Inferior parietal cortex (tissue), 1 donor: Measurements from ENCODE around the gene EPB41L5.
A peak's percentile ranks its signal among the peaks of the same experiment; 100 is the strongest.

Experiments used
- DNase-seq: peaks from one replicate; pipeline ENCODE4 v3.0.0-alpha.2; 2016; ENCODE audit errors: extremely low spot score

The EPB41L5 gene

GRCh38 chr2:120199817-120200459, 187.1 kb downstream of the EPB41L5 start:
- peak; percentile 76 for DNase-seq

- DNase-seq: no peak
Measured at GRCh38 chr2:120203251-120204021, 190.6 kb downstream of the EPB41L5 start.

GRCh38 chr2:120204022-120204405, 191.1 kb downstream of the EPB41L5 start:
- DNase-seq: no peak

GRCh38 chr2:120204417-120204816, 191.5 kb downstream of the EPB41L5 start:
- no peak for DNase-seq

- DNase-seq: no peak
Measured at GRCh38 chr2:120204945-120205670, 192.2 kb downstream of the EPB41L5 start.

DNA sequence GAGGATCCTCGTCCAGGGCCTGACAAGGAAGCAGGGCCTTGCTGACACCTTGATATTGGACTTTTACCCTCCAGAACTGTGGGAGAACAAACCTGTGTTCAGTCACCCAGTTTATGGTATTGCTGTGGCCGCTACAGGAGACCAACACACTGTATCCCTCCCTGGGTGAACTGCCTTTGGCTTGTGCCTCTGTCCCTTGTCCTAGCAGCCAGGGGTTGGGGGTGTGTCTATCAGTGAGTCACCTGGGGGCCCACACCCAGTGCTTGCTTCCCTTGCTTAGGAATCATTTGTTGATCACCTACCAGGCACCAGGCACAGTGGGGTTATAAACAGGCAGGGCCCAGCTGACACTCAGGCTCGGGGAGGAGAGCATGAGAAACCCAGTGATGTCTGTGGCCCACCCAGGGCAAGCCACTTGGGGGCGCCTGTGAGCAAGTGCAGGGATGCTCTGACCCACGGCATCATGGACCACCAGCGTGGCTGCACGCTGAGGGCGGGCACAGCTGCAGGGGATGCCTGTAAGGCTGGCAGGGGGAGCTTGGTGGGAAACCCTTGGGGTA, 193.2 kb downstream of the EPB41L5 start:
- DNase-seq: no peak

GRCh38 chr2:120208381-120209353, 195.8 kb downstream of the EPB41L5 start:
- DNase-seq: no peak

DNA sequence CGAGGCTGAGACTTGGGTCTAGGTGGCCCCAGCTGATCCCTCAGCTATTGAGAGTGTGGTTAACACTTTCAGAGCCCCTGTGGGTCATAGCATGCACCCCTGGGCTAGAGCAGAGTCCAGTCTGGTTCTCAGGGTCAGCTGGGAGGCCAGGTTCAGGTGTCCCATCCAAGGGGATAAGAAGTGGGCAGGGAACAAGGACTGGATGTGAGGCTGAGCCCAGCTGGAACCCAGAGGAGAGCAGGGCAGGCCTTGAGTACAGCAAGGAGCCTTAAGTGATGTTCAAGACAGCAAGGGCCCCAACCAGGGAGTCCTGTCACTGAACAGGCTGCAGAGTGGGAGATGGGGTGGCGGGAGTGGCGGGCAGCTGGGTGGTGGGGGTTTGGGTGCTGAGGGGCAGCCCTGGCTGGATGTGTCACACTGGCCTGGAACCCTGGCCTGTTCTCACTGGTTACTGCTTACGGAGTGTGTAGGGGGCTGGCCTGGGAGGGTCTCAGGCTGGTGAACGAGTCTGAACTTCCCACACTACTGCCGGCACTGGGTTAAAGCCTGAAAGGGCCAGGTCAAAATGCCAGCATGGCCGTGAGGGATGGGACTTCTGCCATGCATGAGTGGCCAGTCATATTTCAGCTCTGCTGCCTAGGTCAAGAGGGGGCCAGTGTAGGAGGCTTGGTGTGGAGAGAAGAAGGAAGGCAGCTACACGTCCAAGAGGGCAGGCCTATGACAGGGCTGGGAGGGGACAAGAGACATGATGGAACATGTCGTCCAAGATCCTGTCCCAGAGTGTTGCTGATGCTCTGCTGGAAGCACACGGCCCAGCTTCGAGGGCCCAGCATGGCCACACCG, 196.8 kb downstream of the EPB41L5 start:
- no peak for DNase-seq

DNA sequence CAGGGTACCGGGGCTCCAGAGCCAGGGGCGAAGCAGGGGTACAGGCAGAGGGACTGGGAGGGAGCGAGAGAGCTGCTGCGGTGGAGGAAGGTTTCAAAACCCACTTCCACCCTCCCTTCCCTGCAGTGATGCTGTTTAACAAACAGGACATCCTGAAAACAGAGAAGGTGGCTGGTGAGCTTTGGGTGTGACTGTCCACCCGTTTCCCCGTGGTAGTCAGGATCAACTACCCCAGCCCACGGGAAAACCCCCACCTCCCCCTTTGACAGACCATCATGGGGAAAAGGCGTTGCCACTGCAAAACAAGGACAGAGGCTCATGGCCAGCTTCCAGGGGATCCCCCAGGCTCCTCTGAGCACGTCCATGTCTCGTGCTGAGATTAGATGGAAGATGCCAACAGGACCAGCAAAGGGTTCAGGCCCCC, 197.4 kb downstream of the EPB41L5 start:
- no peak for DNase-seq

- no peak for DNase-seq
Measured at GRCh38 chr2:120218181-120218580, 205.3 kb downstream of the EPB41L5 start.

DNA sequence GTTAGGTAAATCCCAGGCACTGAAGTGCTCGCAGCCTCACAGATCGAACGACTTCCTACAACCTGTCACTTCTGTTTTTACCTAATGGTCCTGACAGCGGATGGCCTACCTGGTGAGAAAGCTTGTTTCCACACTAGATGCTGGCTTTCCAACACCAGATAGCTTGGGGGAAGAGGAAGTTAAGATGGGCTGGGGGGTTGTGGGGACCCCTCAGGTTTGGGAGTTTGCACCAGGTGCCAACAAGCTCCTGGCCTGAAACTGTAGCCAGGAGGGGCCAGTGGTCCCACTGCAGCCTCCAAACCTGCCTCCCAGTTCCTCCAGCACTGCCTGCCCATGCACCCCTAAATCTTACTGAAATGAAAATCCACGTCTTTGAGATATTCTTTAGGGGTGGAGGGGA, 206.4 kb downstream of the EPB41L5 start:
- DNase-seq: no peak

GRCh38 chr2:120219766-120220165, 206.9 kb downstream of the EPB41L5 start:
- no peak for DNase-seq

- DNase-seq: no peak
Measured at GRCh38 chr2:120220756-120221155, 207.9 kb downstream of the EPB41L5 start.

- no peak for DNase-seq
Measured at GRCh38 chr2:120221616-120222015, 208.7 kb downstream of the EPB41L5 start.

DNA sequence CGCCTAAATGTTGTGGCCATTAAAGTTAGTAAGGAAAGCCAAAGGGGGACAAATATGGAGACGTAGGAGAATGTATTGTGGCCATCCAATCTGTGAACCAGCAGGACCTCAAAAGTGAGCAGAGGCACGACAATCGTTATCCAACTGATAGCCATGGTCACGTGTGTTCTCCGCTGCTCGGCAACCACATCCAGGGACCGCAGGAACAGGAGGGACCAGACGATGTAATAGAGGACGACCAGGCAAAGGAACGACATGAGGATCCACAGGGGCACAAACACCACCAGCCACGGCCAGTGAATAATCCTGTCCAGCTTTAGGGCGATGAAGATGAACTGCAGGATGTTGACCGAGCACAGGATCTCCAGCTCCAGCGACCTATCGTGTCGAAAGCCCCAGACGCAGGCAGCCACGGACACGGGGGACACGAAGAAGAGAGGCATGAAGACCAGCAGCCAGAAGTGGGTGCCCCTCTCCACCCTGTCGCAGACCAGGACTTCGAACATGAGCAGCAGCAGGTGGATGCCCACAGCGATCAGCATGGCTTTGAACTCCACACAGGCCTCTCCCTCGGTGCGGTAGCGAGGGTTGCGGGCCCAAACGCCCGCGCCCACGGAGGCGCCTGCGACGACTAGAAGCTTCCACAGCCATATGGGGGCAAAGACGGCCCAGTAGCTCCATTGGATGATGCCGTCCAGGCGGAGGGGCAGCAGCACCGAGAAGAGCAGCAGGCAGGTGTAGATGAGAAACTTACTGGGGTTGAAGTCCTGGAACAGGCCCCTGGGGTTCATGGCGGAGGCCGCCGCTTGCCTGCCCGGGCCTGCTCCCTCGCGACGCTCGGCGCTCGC, 209.5 kb downstream of the EPB41L5 start:
- DNase-seq: no peak

DNA sequence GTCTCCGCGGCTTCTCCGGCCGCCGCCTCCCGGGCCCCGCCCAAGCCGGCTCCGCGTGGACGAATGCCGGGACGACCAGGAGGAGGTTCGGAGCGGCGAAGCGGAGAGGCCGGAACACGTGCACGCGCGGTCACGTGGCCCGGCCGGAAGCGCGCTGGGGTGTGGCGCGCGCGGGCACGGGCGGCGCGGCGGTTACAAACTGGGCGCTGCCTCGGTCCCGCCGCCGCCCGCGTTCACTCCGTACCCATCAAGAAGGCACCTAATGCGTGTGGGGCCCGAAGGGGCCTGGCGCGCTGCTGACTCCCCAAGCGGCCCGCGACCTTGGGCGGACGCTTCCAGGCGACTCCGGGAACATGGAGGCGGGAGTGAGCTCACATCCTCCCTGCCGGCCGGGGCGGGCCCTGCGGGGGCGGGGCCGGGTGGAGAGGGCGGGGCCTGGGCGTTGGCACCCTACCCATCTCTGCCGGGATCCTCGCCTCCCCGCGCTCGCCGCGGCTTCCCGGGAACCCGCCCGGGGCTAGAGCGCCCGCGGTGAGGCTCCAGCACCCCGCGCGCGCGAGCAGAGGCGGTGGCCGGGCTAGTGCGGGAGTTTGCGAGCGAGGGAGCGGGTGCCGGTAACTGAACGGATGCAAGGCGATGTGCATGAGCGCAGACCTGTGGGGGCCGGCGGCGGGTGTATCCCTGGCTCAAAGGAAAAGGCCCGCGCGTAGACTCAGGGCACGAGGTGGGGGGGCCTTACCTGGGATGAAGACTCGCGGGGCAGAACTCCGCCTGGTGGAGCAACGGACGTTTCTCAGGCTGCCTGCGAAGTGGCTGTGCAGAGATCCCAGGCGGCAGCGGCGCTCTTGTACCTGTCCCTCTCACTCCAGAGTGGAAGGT, 210.4 kb downstream of the EPB41L5 start, which contains the start of gene TMEM185B:
TMEM185B (minus strand) TSS at position 367 of the 879 bp plus-strand sequence. CDS start 424 bp downstream, outside the sequence.
- DNase-seq: peak; percentile 82

- DNase-seq: no peak
Measured at GRCh38 chr2:120224256-120224655, 211.4 kb downstream of the EPB41L5 start.
